Measurements from ENCODE around the gene SNN.

Gene SNN

DNA sequence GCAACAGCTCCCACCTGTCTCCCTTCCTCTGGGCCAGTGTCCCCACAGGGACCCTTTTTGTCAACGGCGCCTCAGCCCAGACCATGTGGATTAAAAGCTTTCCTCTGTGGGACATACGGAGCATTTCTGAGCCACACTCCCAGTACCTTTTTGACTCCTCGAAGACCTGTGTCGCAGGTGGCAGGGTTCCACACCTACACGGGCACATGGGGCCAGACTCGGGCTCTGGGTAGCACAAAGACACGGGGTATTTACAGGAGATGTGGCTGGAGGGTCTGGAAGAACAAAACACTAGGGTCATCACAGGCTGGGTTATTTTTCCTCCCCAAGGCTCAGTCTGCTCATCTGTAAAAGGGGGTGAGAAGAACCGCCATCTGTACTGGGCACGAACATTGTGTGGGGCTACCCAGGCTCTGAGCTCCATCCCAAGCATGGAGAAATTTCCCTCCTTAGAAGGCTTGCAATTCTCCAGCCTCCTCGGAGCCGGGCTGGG, 32.5 kb upstream of the SNN start:
- no peak for DNase-seq (ENCODE audit: low read depth)
- TF ChIP-seq, protein P1, sequence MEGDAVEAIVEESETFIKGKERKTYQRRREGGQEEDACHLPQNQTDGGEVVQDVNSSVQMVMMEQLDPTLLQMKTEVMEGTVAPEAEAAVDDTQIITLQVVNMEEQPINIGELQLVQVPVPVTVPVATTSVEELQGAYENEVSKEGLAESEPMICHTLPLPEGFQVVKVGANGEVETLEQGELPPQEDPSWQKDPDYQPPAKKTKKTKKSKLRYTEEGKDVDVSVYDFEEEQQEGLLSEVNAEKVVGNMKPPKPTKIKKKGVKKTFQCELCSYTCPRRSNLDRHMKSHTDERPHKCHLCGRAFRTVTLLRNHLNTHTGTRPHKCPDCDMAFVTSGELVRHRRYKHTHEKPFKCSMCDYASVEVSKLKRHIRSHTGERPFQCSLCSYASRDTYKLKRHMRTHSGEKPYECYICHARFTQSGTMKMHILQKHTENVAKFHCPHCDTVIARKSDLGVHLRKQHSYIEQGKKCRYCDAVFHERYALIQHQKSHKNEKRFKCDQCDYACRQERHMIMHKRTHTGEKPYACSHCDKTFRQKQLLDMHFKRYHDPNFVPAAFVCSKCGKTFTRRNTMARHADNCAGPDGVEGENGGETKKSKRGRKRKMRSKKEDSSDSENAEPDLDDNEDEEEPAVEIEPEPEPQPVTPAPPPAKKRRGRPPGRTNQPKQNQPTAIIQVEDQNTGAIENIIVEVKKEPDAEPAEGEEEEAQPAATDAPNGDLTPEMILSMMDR (conservative IDR thresholded peaks at IDR 0.05; ENCODE audit: low read depth, low read length) = no peak

DNA sequence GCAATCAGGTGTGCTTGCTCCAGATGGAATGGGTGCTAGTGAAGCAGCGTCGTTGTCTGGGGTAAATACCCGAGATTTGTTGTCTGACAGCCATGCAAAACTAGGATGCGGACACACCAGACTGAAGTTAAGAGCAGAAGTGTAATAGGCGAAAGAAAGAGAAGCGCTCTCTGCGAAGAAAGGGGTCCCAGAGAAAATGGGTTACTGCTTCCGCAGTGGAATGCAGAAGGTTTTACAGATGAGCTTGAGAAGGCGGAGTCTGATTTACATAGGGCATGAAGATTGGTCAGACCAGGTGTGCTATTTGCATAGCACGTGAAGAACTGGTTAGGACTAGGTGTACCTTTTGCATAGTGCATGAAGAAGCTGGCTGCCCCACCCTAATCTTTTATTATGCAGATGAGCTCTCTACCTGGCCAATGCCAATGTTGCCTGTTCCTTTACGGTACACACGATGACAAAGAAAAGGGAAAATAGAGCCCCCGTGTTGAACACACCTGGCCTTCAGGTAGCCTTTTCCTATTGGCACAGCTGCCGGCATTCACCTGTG, 32.0 kb upstream of the SNN start:
- H3K4me3 ChIP-seq (ENCODE audit: low read depth, low read length) = no peak overlapping the region
- TF ChIP-seq, protein P1 (conservative IDR thresholded peaks at IDR 0.05; ENCODE audit: low read depth, low read length) = no peak
- no peak for DNase-seq (ENCODE audit: low read depth)

More for the DNA sequence above, 32.5 kb upstream of the SNN start:
- no peak overlapping the region for H3K4me3 ChIP-seq (ENCODE audit: low read depth, low read length)

DNA sequence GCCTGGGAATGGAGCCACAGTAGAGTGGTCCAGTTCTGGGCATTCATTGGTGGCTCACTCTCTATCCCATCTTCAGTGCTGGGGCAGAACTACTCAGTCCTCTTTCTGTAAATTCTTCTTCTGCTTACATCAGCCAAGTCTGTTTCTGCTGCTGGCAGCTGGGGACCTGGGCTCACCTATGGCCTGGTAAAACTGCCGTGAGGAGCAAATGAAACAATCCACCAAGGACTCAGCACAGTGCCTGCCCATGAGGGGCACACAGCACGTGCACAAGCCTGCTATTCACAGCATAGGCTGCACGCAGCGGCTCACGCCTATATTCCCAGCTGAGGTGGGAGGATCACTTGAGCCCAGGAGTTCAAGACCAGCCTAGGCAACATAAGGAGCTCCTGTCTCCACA, 30.9 kb upstream of the SNN start:
- H3K4me3 ChIP-seq (ENCODE audit: low read depth, low read length) = no peak overlapping the region
- TF ChIP-seq, protein P1 (conservative IDR thresholded peaks at IDR 0.05; ENCODE audit: low read depth, low read length) = no peak
- DNase-seq (ENCODE audit: low read depth) = no peak

DNA sequence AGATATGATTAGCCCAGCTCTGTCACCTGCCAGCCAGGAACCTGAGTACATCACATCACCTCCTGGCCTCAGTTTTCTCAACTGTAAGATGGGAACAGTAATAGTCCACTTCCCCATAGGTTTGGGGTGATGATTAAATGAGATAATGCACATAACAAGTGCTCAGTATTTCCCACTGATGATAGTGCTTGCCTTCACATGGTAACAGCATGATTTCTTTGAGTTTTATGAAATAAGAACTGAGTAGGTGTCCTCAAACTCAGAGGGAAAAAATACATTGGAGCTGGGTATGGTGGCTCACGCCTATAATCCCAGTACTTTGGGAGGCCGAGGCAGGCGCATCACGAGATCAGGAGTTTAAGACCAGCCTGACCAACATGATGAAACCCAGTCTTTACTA, 30.1 kb upstream of the SNN start:
- H3K4me3 ChIP-seq (ENCODE audit: low read depth, low read length) = no peak overlapping the region
- no peak for DNase-seq (ENCODE audit: low read depth)
- TF ChIP-seq, protein P1 (conservative IDR thresholded peaks at IDR 0.05; ENCODE audit: low read depth, low read length) = no peak

DNA sequence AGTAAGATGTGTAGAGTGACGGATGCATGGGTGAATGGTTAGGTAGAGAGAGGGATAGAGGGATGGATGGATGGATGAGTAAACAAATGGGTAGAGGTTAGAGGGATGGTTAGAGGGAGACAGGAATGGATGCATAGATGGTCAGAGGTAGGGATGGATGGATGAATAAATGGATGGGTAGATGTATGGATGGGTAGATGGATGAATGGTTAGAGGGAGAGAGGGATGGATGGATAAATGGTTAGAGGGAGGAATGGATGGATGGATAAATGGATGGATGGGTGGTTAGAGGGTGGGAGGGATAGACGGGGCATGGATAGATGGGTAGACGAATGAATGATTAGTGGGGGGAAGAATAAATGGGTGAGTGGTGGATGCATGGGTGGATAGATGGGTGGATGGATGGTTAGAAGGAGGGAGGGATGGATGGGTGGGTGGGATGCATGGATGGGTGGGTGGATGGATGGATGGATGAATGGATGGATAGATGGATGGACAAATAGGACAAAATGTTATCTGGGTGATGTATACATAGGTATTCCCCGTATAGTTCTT, 29.2 kb upstream of the SNN start:
- TF ChIP-seq, protein P1 (conservative IDR thresholded peaks at IDR 0.05; ENCODE audit: low read depth, low read length) = no peak
- no peak overlapping the region for H3K4me3 ChIP-seq (ENCODE audit: low read depth, low read length)
- DNase-seq (ENCODE audit: low read depth) = no peak

DNA sequence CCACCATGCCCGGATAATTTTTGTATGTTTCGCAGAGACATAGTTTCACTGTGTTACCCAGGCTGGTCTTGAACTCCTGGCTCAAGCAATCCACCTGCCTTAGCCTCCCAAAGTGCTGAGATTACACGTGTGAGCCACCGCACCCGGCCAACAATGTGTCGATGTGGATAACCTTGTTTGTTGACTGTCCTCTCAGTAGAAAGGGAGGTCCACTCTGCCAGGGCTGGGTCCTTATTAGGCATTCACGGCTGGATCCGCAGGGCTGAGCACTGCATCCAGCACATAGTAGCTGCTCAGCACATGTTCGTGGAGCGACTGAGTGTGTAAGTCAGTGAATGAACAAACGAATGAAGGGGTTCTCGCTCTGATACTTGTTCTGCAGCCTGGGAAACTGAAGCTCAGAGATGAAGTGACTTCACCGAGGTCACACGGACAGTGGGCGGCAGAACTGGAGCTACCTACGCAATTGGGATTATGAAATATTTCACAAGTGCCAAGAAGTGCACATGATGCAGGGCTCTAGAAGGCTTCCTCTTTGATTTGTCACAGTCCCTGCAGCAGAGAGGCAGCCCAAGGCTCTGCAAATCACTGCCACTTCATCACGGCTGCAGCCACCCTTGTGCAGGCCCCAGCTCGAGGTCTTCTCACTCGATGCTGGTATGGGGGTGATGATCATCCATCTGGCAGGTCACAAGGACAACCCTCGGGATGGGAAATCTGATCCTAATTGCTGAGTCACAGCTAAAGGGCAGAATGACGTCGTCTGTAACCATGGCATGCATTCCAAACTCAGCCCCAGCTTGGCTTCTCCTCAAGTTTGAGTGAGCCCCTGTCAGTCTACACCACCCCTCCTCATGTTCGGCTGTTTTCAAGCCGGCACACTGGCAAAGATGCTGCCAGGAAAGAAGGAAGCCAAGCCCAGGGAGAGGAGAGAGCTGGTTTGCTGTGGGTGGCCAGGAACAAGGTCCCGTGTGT, 28.0 kb upstream of the SNN start:
- peak; percentile 99 for DNase-seq (ENCODE audit: low read depth)

More for the DNA sequence above, 28.0 kb upstream of the SNN start:
- no peak overlapping the region for H3K4me3 ChIP-seq (ENCODE audit: low read depth, low read length)
- TF ChIP-seq, protein P1 (conservative IDR thresholded peaks at IDR 0.05; ENCODE audit: low read depth, low read length) = no peak

Measured in choroid plexus epithelial cell (primary cell).